ENCODE results near the gene STIM1. TPM values are rescaled to one million over a fixed set of nuclear protein-coding genes. Genes with fewer than 3 reads are reported as not detected.

STIM1 gene
- total RNA-seq, 1 experiment from 2014 or later = 15.2 TPM

DNA sequence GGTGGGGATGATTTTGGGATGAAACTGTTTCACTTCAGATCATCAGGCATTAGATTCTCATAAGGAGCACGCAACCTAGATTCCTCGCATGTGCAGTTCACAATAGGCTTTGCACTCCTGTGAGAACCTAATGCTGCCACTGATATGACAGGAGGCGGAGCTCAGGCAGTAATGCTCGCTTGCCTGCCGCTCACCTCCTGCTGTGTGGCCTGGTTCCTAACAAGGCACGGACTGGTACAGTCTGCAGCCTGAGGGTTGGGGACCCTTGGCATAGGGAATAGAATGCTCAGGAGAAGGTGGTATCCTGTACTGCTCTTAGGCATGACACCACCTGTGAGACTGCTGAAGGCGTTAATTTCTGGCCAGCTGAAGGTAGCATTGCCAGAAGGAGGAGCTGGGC, 47.0 kb downstream of the STIM1 start:
- no peak overlapping the region for H2BK5ac ChIP-seq (ENCODE audit: insufficient read length, low read length)
- Mint-ChIP-seq H3K4me1 (peaks cover 16% of the 10 kb centered on the region in 2 experiments), H3K27ac (no peak overlapping the region), H3K4me3 (no peak overlapping the region), H3K9me3 (peaks cover 6 to 11% of the 10 kb centered on the region in 2 experiments; a peak in 4 of 5 replicates), H3K36me3 (ENCODE audit: insufficient read depth in 1 of 3, low read depth in 3 of 3) (peaks cover 0 to 5% (median 0%) of the 10 kb centered on the region in 3 experiments; a peak in 3 of 7 replicates), H3K27me3 (ENCODE audit: low read depth) (no peaks in the 10 kb centered on the region)
- WGBS (ENCODE audit: extremely low coverage, insufficient read length, low lambda C conversion rate) = no CpG with 5 or more reads among the region's 7 CpGs
- H3K23ac ChIP-seq (ENCODE audit: insufficient read length, low read depth, low read length) = no peak overlapping the region
- DNase-seq = no peak
- no peak overlapping the region for H3K27ac ChIP-seq (ENCODE audit: insufficient read length, low read depth, low read length)
- no peak overlapping the region for H3T11ph ChIP-seq (ENCODE audit: low read length)
- no peak overlapping the region for H4K91ac ChIP-seq (ENCODE audit: insufficient read length, low read depth, low read length)
- no peak overlapping the region for H2BK20ac ChIP-seq (ENCODE audit: low read depth, low read length, poor library complexity, severe bottlenecking)
- no peak overlapping the region for H2BK15ac ChIP-seq (ENCODE audit: low read depth, low read length)
- H3K14ac ChIP-seq (ENCODE audit: insufficient read depth, low read length) = no peak overlapping the region
- TF ChIP-seq, protein P1, sequence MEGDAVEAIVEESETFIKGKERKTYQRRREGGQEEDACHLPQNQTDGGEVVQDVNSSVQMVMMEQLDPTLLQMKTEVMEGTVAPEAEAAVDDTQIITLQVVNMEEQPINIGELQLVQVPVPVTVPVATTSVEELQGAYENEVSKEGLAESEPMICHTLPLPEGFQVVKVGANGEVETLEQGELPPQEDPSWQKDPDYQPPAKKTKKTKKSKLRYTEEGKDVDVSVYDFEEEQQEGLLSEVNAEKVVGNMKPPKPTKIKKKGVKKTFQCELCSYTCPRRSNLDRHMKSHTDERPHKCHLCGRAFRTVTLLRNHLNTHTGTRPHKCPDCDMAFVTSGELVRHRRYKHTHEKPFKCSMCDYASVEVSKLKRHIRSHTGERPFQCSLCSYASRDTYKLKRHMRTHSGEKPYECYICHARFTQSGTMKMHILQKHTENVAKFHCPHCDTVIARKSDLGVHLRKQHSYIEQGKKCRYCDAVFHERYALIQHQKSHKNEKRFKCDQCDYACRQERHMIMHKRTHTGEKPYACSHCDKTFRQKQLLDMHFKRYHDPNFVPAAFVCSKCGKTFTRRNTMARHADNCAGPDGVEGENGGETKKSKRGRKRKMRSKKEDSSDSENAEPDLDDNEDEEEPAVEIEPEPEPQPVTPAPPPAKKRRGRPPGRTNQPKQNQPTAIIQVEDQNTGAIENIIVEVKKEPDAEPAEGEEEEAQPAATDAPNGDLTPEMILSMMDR (conservative IDR thresholded peaks at IDR 0.05) = no peak
- H4K5ac ChIP-seq (ENCODE audit: insufficient read length, low read depth, low read length) = no peak overlapping the region
- H3K18ac ChIP-seq (ENCODE audit: insufficient read length, low read depth, low read length) = no peak overlapping the region
- H3K79me2 ChIP-seq (ENCODE audit: insufficient read depth, low read length) = no peaks in the 10 kb centered on the region
- no peaks in the 10 kb centered on the region for H3K4me1 ChIP-seq (ENCODE audit: insufficient read depth, low read length)
- no peaks in the 10 kb centered on the region for H3K79me1 ChIP-seq (ENCODE audit: insufficient read depth, low read depth, low read length, poor library complexity, severe bottlenecking)
- no peaks in the 10 kb centered on the region for H3K9me3 ChIP-seq (ENCODE audit: control insufficient read depth, low read depth, low read length)
- H3K27me3 ChIP-seq (ENCODE audit: insufficient read depth, low read length) = no peaks in the 10 kb centered on the region
- no peaks in the 10 kb centered on the region for H3K23me2 ChIP-seq (ENCODE audit: insufficient read length, low read depth, low read length, poor library complexity, severe bottlenecking)
- no peak overlapping the region for H3K56ac ChIP-seq (ENCODE audit: insufficient read length, low read depth, low read length)
- H2AFZ ChIP-seq (ENCODE audit: low read length) = no peak overlapping the region
- no peaks in the 10 kb centered on the region for H4K20me1 ChIP-seq (ENCODE audit: control insufficient read depth, insufficient read depth, insufficient read length)
- H4K8ac ChIP-seq (replicated peaks; ENCODE audit: insufficient read length, low read depth, low read length) = no peak overlapping the region
- H2BK120ac ChIP-seq (ENCODE audit: low read depth, low read length, poor library complexity, severe bottlenecking) = no peak overlapping the region
- no peak overlapping the region for H3K4ac ChIP-seq (ENCODE audit: low read depth, low read length)
- H3K4me2 ChIP-seq (ENCODE audit: insufficient read depth, insufficient read length, low read length) = no peak overlapping the region
- no peak overlapping the region for H2AK5ac ChIP-seq (ENCODE audit: insufficient read length, low read length)
- no peak overlapping the region for H3K9ac ChIP-seq (ENCODE audit: extremely low read depth, insufficient read length, low read length)
- no peak overlapping the region for H2BK12ac ChIP-seq (ENCODE audit: insufficient read length, low read depth, low read length)

All from H9 (cell line).